ENCODE measurements around the gene GPR33. TPM values are rescaled to one million over a fixed set of nuclear protein-coding genes. Genes with fewer than 3 reads are reported as not detected.

The GPR33 gene, protein sequence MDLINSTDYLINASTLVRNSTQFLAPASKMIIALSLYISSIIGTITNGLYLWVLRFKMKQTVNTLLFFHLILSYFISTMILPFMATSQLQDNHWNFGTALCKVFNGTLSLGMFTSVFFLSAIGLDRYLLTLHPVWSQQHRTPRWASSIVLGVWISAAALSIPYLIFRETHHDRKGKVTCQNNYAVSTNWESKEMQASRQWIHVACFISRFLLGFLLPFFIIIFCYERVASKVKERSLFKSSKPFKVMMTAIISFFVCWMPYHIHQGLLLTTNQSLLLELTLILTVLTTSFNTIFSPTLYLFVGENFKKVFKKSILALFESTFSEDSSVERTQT
- total RNA-seq (not detected in 2 replicates), polyA plus RNA-seq (not detected in 2 replicates)

DNA sequence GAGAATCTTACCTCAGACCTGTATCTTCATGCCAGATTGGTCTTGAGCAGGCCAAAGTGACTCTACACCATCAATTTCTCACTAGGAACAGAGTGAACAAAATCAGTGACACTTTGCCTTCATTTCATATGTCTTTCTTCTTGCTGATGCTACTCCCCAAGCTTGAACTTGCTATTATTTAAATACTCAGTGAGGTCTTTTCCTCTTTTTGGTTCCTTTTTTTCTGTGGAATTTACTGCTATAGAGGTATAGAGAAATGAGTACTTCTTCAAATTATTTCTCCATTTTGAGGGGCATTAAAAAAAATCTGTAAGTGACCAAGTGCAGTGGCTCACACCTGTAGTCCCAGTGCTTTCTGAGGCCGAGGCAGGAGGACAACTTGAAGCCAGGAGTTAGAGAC lies at the start of gene GPR33:
GPR33 (minus strand) TSS at position 154 of the 400 bp plus-strand sequence. CDS start 4,074 bp downstream, outside the sequence.
- H3K9me2 ChIP-seq (replicated peaks; ENCODE audit: insufficient read depth): no peaks in the 10 kb centered on the region
- TF ChIP-seq, protein P1, sequence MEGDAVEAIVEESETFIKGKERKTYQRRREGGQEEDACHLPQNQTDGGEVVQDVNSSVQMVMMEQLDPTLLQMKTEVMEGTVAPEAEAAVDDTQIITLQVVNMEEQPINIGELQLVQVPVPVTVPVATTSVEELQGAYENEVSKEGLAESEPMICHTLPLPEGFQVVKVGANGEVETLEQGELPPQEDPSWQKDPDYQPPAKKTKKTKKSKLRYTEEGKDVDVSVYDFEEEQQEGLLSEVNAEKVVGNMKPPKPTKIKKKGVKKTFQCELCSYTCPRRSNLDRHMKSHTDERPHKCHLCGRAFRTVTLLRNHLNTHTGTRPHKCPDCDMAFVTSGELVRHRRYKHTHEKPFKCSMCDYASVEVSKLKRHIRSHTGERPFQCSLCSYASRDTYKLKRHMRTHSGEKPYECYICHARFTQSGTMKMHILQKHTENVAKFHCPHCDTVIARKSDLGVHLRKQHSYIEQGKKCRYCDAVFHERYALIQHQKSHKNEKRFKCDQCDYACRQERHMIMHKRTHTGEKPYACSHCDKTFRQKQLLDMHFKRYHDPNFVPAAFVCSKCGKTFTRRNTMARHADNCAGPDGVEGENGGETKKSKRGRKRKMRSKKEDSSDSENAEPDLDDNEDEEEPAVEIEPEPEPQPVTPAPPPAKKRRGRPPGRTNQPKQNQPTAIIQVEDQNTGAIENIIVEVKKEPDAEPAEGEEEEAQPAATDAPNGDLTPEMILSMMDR (IDR thresholded peaks at IDR 0.05; ENCODE audit: poor library complexity): no peak
- TF ChIP-seq EZH2 (IDR thresholded peaks at IDR 0.05; ENCODE audit: borderline replicate concordance) (no peak), EZH2phosphoT487 (IDR thresholded peaks at IDR 0.05; ENCODE audit: low read depth, severe bottlenecking, unreplicated experiment) (no peak)
- H2AFZ ChIP-seq: no peak within 1 kb of the TSS
- H3K27me3 ChIP-seq: no peaks in the 10 kb centered on the region
- no peaks in the 10 kb centered on the region for H4K20me1 ChIP-seq (ENCODE audit: insufficient read depth, poor library complexity, severe bottlenecking)
- 80% methylated on average over 1 of the region's 1 CpG for WGBS (ENCODE audit: low lambda C conversion rate, missing lambda C conversion rate)
- no peak for DNase-seq (ENCODE audit: low spot score)
- H3K79me2 ChIP-seq: no peaks in the 10 kb centered on the region
- no peaks in the 10 kb centered on the region for H3K4me1 ChIP-seq (ENCODE audit: insufficient read depth)
- H3K4me3 ChIP-seq: no peak within 1 kb of the TSS
- no peaks in the 10 kb centered on the region for H3K36me3 ChIP-seq (replicated peaks; ENCODE audit: insufficient read depth, low read depth)
- no peak within 1 kb of the TSS for H3K27ac ChIP-seq
- H3K4me2 ChIP-seq: no peak within 1 kb of the TSS
- no peaks in the 10 kb centered on the region for H3K9me3 ChIP-seq (ENCODE audit: low read depth)

DNA sequence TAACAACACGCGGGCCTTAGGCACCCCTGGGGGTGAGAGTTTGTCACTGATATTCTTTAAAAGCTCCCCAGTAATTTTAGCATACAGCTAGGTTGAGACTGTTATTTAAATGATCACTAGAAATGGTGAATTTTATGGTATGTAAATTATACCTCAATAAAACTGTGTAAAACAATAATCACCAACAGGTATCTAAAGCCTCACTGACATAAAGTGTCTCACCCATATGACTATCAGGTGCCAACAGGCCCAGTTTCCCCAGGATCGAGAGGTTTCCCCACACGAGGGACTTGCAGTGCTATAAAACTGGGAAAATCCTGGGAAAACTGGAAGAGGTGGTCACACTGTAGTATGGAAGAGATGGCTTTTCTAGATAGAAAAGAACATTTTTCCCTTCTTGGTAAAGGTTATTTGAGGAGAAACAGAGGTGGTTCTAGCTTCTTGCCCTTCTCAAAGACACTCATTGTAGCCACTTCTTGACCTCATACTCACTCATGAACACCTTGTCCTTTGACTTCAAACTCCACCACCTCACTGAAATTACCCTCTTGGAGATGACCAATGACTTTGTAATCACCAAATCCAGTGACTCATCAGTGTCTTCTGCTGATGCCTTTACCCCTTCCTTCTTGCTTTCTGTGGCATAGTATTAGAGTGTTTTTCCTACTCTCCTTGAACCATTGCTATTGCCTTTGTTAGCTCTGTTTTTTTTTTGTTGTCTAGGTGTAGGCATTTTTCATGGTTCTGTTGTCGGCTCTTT lies 48.5 kb upstream of the GPR33 start:
- Histone ChIP-seq H3K9me2 (replicated peaks; ENCODE audit: insufficient read depth) (no peaks in the 10 kb centered on the region), H3K27me3 (no peaks in the 10 kb centered on the region), H3K4me3 (no peak overlapping the region), H3K4me2 (no peak overlapping the region), H3K79me2 (no peaks in the 10 kb centered on the region), H4K20me1 (ENCODE audit: insufficient read depth, poor library complexity, severe bottlenecking) (no peaks in the 10 kb centered on the region), H3K9me3 (ENCODE audit: low read depth) (no peaks in the 10 kb centered on the region), H2AFZ (no peak overlapping the region), H3K36me3 (replicated peaks; ENCODE audit: insufficient read depth, low read depth) (no peaks in the 10 kb centered on the region), H3K4me1 (ENCODE audit: insufficient read depth) (no peaks in the 10 kb centered on the region), H3K27ac (no peak overlapping the region)
- no peak for DNase-seq (ENCODE audit: low spot score)
- TF ChIP-seq, protein P1 (IDR thresholded peaks at IDR 0.05; ENCODE audit: poor library complexity): no peak
- WGBS (ENCODE audit: low lambda C conversion rate, missing lambda C conversion rate): 55% methylated on average over 5 of the region's 5 CpGs

DNA sequence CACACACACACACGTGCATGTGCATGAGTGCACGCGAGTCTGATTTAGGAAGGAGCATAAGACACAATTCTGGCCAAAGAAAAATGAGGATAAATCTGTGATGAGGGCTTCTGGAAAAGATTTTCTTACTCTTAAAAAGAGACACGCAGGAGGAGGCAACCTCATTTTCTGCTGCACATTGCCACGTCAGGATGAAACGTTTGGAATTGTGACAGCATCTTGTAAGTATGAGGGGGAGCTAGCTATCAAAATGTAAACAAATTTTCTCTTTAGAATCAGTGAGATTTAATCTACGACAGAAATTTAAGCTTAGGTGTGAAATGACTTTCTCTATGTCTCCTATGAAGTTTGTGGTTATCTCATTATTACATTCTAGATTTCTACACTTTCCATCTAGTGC lies 42.3 kb upstream of the GPR33 start:
- Histone ChIP-seq H3K36me3 (replicated peaks; ENCODE audit: insufficient read depth, low read depth) (no peaks in the 10 kb centered on the region), H3K9me2 (replicated peaks; ENCODE audit: insufficient read depth) (no peaks in the 10 kb centered on the region), H3K9me3 (ENCODE audit: low read depth) (no peaks in the 10 kb centered on the region), H4K20me1 (ENCODE audit: insufficient read depth, poor library complexity, severe bottlenecking) (no peaks in the 10 kb centered on the region), H3K4me3 (no peak overlapping the region), H3K4me2 (no peak overlapping the region), H3K4me1 (ENCODE audit: insufficient read depth) (no peaks in the 10 kb centered on the region), H2AFZ (no peak overlapping the region), H3K27ac (no peak overlapping the region), H3K27me3 (no peaks in the 10 kb centered on the region), H3K79me2 (no peaks in the 10 kb centered on the region)
- DNase-seq (ENCODE audit: low spot score): no peak
- TF ChIP-seq EZH2phosphoT487 (IDR thresholded peaks at IDR 0.05; ENCODE audit: low read depth, severe bottlenecking, unreplicated experiment): no peak
- TF ChIP-seq, protein P1 (IDR thresholded peaks at IDR 0.05; ENCODE audit: poor library complexity): no peak
- TF ChIP-seq EZH2 (IDR thresholded peaks at IDR 0.05; ENCODE audit: borderline replicate concordance): no peak
- WGBS (ENCODE audit: low lambda C conversion rate, missing lambda C conversion rate): 79% methylated on average over 7 of the region's 7 CpGs
